HEK293 (cell line): ENCODE results near the gene FOSB.
A peak's percentile ranks its signal among the peaks of the same experiment; 100 is the strongest.

Experiments used
- FEZF1 ChIP-seq: fragments of 450-650 bp; formaldehyde crosslinking; IDR thresholded peaks from 2 replicates; pipeline ENCODE4 v1.5.1; 2016; ENCODE audit warnings: missing biosample characterization, missing genetic modification characterization
- GLIS2 ChIP-seq: fragments of 450-650 bp; formaldehyde crosslinking; IDR thresholded peaks from 2 replicates; pipeline ENCODE4 v1.5.1; 2016; ENCODE audit warnings: missing biosample characterization, missing genetic modification characterization
- KLF10 ChIP-seq: fragments of 450-650 bp; IDR thresholded peaks from 2 replicates; pipeline ENCODE4 v1.5.1; 2018; ENCODE audit warnings: missing biosample characterization, mild to moderate bottlenecking, missing genetic modification characterization
- KLF17 ChIP-seq: fragments of 450-650 bp; formaldehyde crosslinking; IDR thresholded peaks from 2 replicates; pipeline ENCODE4 v1.5.1; 2016; ENCODE audit warnings: missing biosample characterization, missing genetic modification characterization
- PATZ1 ChIP-seq: fragments of 450-650 bp; formaldehyde crosslinking; IDR thresholded peaks from 2 replicates; pipeline ENCODE4 v1.5.1; 2016; ENCODE audit warnings: missing biosample characterization, missing genetic modification characterization
- WT1 ChIP-seq: fragments of 450-650 bp; formaldehyde crosslinking; IDR thresholded peaks from 2 replicates; pipeline ENCODE4 v1.5.1; 2016; ENCODE audit warnings: missing biosample characterization, missing genetic modification characterization
- ZBTB10 ChIP-seq: fragments of 450-650 bp; formaldehyde crosslinking; IDR thresholded peaks from 2 replicates; pipeline ENCODE4 v1.5.1; 2016; ENCODE audit warnings: missing biosample characterization, missing genetic modification characterization
- ZBTB11 ChIP-seq: fragments of 450-650 bp; formaldehyde crosslinking; conservative IDR thresholded peaks from 2 replicates; pipeline ENCODE4 v1.5.1; 2016; ENCODE audit warnings: low read depth, missing biosample characterization, missing genetic modification characterization
- ZBTB17 ChIP-seq: fragments of 450-650 bp; formaldehyde crosslinking; IDR thresholded peaks from 2 replicates; pipeline ENCODE4 v1.5.1; 2016; ENCODE audit warnings: missing biosample characterization, missing genetic modification characterization
- ZBTB20 ChIP-seq: fragments of 450-650 bp; formaldehyde crosslinking; IDR thresholded peaks from 2 replicates; pipeline ENCODE4 v1.5.1; 2016; ENCODE audit warnings: missing biosample characterization, missing genetic modification characterization
- ZBTB26 ChIP-seq: fragments of 450-650 bp; formaldehyde crosslinking; optimal IDR thresholded peaks from 2 replicates; pipeline ENCODE3; 2016; ENCODE audit warnings: missing biosample characterization, mild to moderate bottlenecking, missing genetic modification characterization
- ZFP3 ChIP-seq: fragments of 450-650 bp; formaldehyde crosslinking; IDR thresholded peaks from 2 replicates; pipeline ENCODE4 v1.5.1; 2016; ENCODE audit warnings: low read depth, missing biosample characterization, missing genetic modification characterization
- ZIC2 ChIP-seq: fragments of 450-650 bp; formaldehyde crosslinking; IDR thresholded peaks from 2 replicates; pipeline ENCODE4 v1.5.1; 2016; ENCODE audit warnings: missing biosample characterization, missing genetic modification characterization
- ZNF138 ChIP-seq: fragments of 450-650 bp; formaldehyde crosslinking; IDR thresholded peaks from 2 replicates; pipeline ENCODE4 v1.5.1; 2016; ENCODE audit warnings: missing biosample characterization, missing genetic modification characterization, borderline replicate concordance
- ZNF214 ChIP-seq: fragments of 450-650 bp; formaldehyde crosslinking; IDR thresholded peaks from 2 replicates; pipeline ENCODE4 v1.5.1; 2017; ENCODE audit warnings: missing biosample characterization, mild to moderate bottlenecking, missing genetic modification characterization, borderline replicate concordance
- ZNF335 ChIP-seq: fragments of 450-650 bp; formaldehyde crosslinking; conservative IDR thresholded peaks from 2 replicates; pipeline ENCODE4 v1.5.1; 2016; ENCODE audit warnings: missing biosample characterization, missing genetic modification characterization
- ZNF580 ChIP-seq: fragments of 450-650 bp; formaldehyde crosslinking; IDR thresholded peaks from 2 replicates; pipeline ENCODE4 v1.5.1; 2016; ENCODE audit warnings: missing biosample characterization, missing genetic modification characterization
- ZNF692 ChIP-seq: fragments of 450-650 bp; formaldehyde crosslinking; IDR thresholded peaks from 2 replicates; pipeline ENCODE4 v1.5.1; 2016; ENCODE audit warnings: missing biosample characterization, missing genetic modification characterization
- ZSCAN16 ChIP-seq: fragments of 450-650 bp; formaldehyde crosslinking; IDR thresholded peaks from 2 replicates; pipeline ENCODE4 v1.5.1; 2016; ENCODE audit warnings: missing biosample characterization, missing genetic modification characterization

The FOSB gene

GRCh38 chr19:45439569-45440258 is 28.1 kb upstream of the FOSB start (continued):
- TF ChIP-seq ZNF580 (tag by site-specific recombination) (no peak), WT1 (tag by site-specific recombination) (no peak), GLIS2 (tag by site-specific recombination) (peak; percentile 72), ZIC2 (tag by site-specific recombination) (peak; percentile 39; the same call in 1 of the 2 replicates), PATZ1 (tag by site-specific recombination) (peak; percentile 76; the same call in 1 of the 2 replicates), ZNF692 (peak; percentile 60; the same call in 1 of the 2 replicates), ZSCAN16 (tag by site-specific recombination) (no peak), KLF10 (peak; percentile 73), FEZF1 (no peak), ZBTB26 (tag by site-specific recombination) (peak; percentile 92), ZBTB11 (tag by site-specific recombination) (peak; percentile 93), ZBTB10 (peak; percentile 45; the same call in 1 of the 2 replicates), ZNF214 (tag by site-specific recombination) (no peak), ZBTB17 (tag by site-specific recombination) (peak; percentile 54; the same call in 1 of the 2 replicates), ZFP3 (tag by site-specific recombination) (no peak), ZNF335 (tag by site-specific recombination) (peak; percentile 75), KLF17 (tag by site-specific recombination) (no peak), ZNF138 (no peak), ZBTB20 (tag by site-specific recombination) (peak; percentile 82)
- TF ChIP-seq, all 188 proteins: peak for 30
